ENCODE data around the gene ZBTB47. TPM values are rescaled to one million over a fixed set of nuclear protein-coding genes. Genes with fewer than 3 reads are reported as not detected.

ZBTB47 gene
- polyA plus RNA-seq, 1 experiment = 7.8 TPM

- H3K9me3 ChIP-seq (ENCODE audit: control insufficient read depth, insufficient read depth, low read length) = no peaks in the 10 kb centered on the region; the same call in 1 of the 2 replicates
- peak overlapping the region; percentile 82 for H3K27ac ChIP-seq (ENCODE audit: low read depth, low read length)
- DNase-seq (ENCODE audit: low read depth, low spot score) = no peak
- H3K27me3 ChIP-seq (ENCODE audit: control insufficient read depth, insufficient read depth, low read length) = no peaks in the 10 kb centered on the region
- POLR2A ChIA-PET = interaction anchor here (0.5 to 1.9 kb wide), 3 partner anchors 50 to 128 kb away, joined by 3 to 7 read pairs (median 4); partner anchors contain the start of gene NKTR
- H3K4me3 ChIP-seq (ENCODE audit: low read depth, low read length) = peak overlapping the region; percentile 64; the same call in 1 of the 2 replicates
- CTCF ChIA-PET = interaction anchor here (1.1 to 2.4 kb wide), 3 partner anchors 17 to 180 kb away, joined by 3 to 11 read pairs (median 4); no protein-coding TSS in a partner anchor
- no peak for TF ChIP-seq CTCF (IDR thresholded peaks at IDR 0.05; ENCODE audit: low read depth, low read length)
These were observed 2.0 kb upstream of the ZBTB47 start for GRCh38 chr3:42651248-42652091.

- Histone ChIP-seq H3K27me3 (ENCODE audit: control insufficient read depth, insufficient read depth, low read length) (no peaks in the 10 kb centered on the region), H3K27ac (ENCODE audit: low read depth, low read length) (peak overlapping the region; percentile 82), H3K4me3 (ENCODE audit: low read depth, low read length) (peak overlapping the region; percentile 64), H3K9me3 (ENCODE audit: control insufficient read depth, insufficient read depth, low read length) (no peaks in the 10 kb centered on the region; the same call in 1 of the 2 replicates)
- ChIA-PET POLR2A (interaction anchor here (1.9 kb wide), 1 partner anchor 51 kb away, joined by 7 read pairs; the partner anchor contains the start of gene NKTR), CTCF (interaction anchor here (0.5 to 2.4 kb wide), 4 partner anchors 26 to 179 kb away, joined by 4 to 11 read pairs (median 6); no protein-coding TSS in a partner anchor)
- no peak for DNase-seq (ENCODE audit: low read depth, low spot score)
- no peak for TF ChIP-seq CTCF (IDR thresholded peaks at IDR 0.05; ENCODE audit: low read depth, low read length)
These were observed 1.3 kb upstream of the ZBTB47 start for GRCh38 chr3:42652251-42652610.

- peak overlapping the region; percentile 64 for H3K4me3 ChIP-seq (ENCODE audit: low read depth, low read length)
- H3K27me3 ChIP-seq (ENCODE audit: control insufficient read depth, insufficient read depth, low read length) = no peaks in the 10 kb centered on the region
- POLR2A ChIA-PET = interaction anchor here (1.9 kb wide), 1 partner anchor 52 kb away, joined by 7 read pairs; the partner anchor contains the start of gene NKTR
- H3K9me3 ChIP-seq (ENCODE audit: control insufficient read depth, insufficient read depth, low read length) = no peaks in the 10 kb centered on the region; the same call in 1 of the 2 replicates
- peak overlapping the region; percentile 82 for H3K27ac ChIP-seq (ENCODE audit: low read depth, low read length)
- no peak for TF ChIP-seq CTCF (IDR thresholded peaks at IDR 0.05; ENCODE audit: low read depth, low read length)
- CTCF ChIA-PET = interaction anchor here (0.5 to 2.4 kb wide), 3 partner anchors 26 to 173 kb away, joined by 5 to 11 read pairs (median 7); no protein-coding TSS in a partner anchor
- DNase-seq (ENCODE audit: low read depth, low spot score) = peak; percentile 34
These were observed 740 bp upstream of the ZBTB47 start for GRCh38 chr3:42652611-42653302.

- CTCF ChIA-PET = interaction anchor here (2.4 kb wide), 1 partner anchor 92 kb away, joined by 11 read pairs; no protein-coding TSS in a partner anchor
These were observed 266 bp upstream of the ZBTB47 start for GRCh38 chr3:42653303-42653559.

More at GRCh38 chr3:42653303-42653559, 266 bp upstream of the ZBTB47 start:
- peak overlapping the region; percentile 64 for H3K4me3 ChIP-seq (ENCODE audit: low read depth, low read length)
- no peak for TF ChIP-seq CTCF (IDR thresholded peaks at IDR 0.05; ENCODE audit: low read depth, low read length)
- POLR2A ChIA-PET = no interaction called here
- no peaks in the 10 kb centered on the region; the same call in 1 of the 2 replicates for H3K9me3 ChIP-seq (ENCODE audit: control insufficient read depth, insufficient read depth, low read length)
- H3K27ac ChIP-seq (ENCODE audit: low read depth, low read length) = peak overlapping the region; percentile 82
- no peaks in the 10 kb centered on the region for H3K27me3 ChIP-seq (ENCODE audit: control insufficient read depth, insufficient read depth, low read length)
- DNase-seq (ENCODE audit: low read depth, low spot score) = no peak
